GM12878 (cell line): ENCODE results near the gene KLHL3. TPM values are rescaled to one million over a fixed set of nuclear protein-coding genes. Genes with fewer than 3 reads are reported as not detected.

ENCODE experiments used
- ATAC-seq: fragments of 200-7000 bp; cut with Tn5 transposase; 3 replicates; pipeline ENCODE4 v1.9.1; 2020; ENCODE audit warnings: mild to moderate bottlenecking, moderate library complexity
- BruUV-seq: library from RNA; stranded (reverse); fragments of 400-500 nt; replicated peaks from 2 replicates; lab custom pipeline; 2021; lab: Mats Ljungman, UMichigan
- CTCF ChIA-PET: fragments of 300-600 bp; sonication (Branson Sonifier 250); formaldehyde crosslinking; extraction: SDS; loops from one replicate; lab custom pipeline; 2021; ENCODE audit warnings: inconsistent platforms; lab: Yijun Ruan, JAX
- POLR2A ChIA-PET: fragments of 350-600 bp; formaldehyde crosslinking; extraction: SDS; loops from one replicate; lab custom pipeline; 2021; ENCODE audit warnings: inconsistent platforms; lab: Charles Lee
- RAD21 ChIA-PET: fragments of 300-600 bp; sonication (Branson Sonifier 250); formaldehyde crosslinking; loops from one replicate; lab custom pipeline; 2023; ENCODE audit warnings: antibody characterized with exemption; ENCODE audit not compliant: unreplicated experiment; lab: Charles Lee
- SMC1A ChIA-PET: fragments of 300-600 bp; sonication (Branson Sonifier 250); formaldehyde crosslinking; loops from one replicate; lab custom pipeline; 2023; ENCODE audit not compliant: unreplicated experiment, uncharacterized antibody; lab: Charles Lee
- DNase-seq: peaks from one replicate; pipeline ENCODE4 v3.0.0-alpha.2; 2011; ENCODE audit warnings: low read depth, low spot score
- FAIRE-seq: peaks from 3 replicates; lab custom pipeline; 2011; peaks lifted over from hg19 to GRCh38; lab: Jason Lieb, UNC
- H2AFZ ChIP-seq: 2 replicates; pipeline ENCODE4 v1.6.0; 2011; ENCODE audit warnings: low read depth, low read length, control low read depth; ENCODE audit not compliant: control insufficient read depth
- H3K27ac ChIP-seq: 2 replicates; pipeline ENCODE4 v1.5.1; 2011; ENCODE audit warnings: control low read depth; ENCODE audit not compliant: control insufficient read depth, insufficient read depth
- H3K27me3 ChIP-seq, 2 experiments: replicated peaks in 1 of 2; 2 replicates each; pipeline versions ENCODE4 v1.6.0 to v1.6.1; 2011; ENCODE audit warnings: low read length in 1 of 2; ENCODE audit not compliant: control insufficient read depth in 2 of 2, insufficient read depth in 2 of 2
- H3K36me3 ChIP-seq, 2 experiments: 2 replicates each; pipeline ENCODE4 v1.5.1; 2011; ENCODE audit warnings: low read length in 1 of 2; ENCODE audit not compliant: control insufficient read depth in 2 of 2, insufficient read depth in 2 of 2
- H3K4me1 ChIP-seq: 2 replicates; pipeline ENCODE4 v1.6.1; 2011; ENCODE audit warnings: mild to moderate bottlenecking, low read length, moderate library complexity, mixed read lengths; ENCODE audit not compliant: control insufficient read depth, insufficient read depth
- H3K4me2 ChIP-seq: 2 replicates; pipeline ENCODE4 v1.6.0; 2011; ENCODE audit warnings: control low read depth; ENCODE audit not compliant: control insufficient read depth, insufficient read depth
- H3K4me3 ChIP-seq: fragments of 200-600 bp; sonication (generic); 2 replicates; pipeline ENCODE4 v1.5.1; 2016
- H3K79me2 ChIP-seq: 2 replicates; pipeline ENCODE4 v1.6.0; 2011; ENCODE audit warnings: low read length; ENCODE audit not compliant: control insufficient read depth, insufficient read depth
- H3K9ac ChIP-seq: 2 replicates; pipeline ENCODE4 v1.8.0; 2011; ENCODE audit warnings: low read length, control low read depth, mixed read lengths; ENCODE audit not compliant: control insufficient read depth, insufficient read depth
- H3K9me3 ChIP-seq: replicated peaks from 3 replicates; pipeline ENCODE4 v1.5.1; 2011; ENCODE audit warnings: mild to moderate bottlenecking, low read length; ENCODE audit not compliant: control insufficient read depth, insufficient read depth
- H4K20me1 ChIP-seq: 2 replicates; pipeline ENCODE4 v1.6.0; 2011; ENCODE audit not compliant: control insufficient read depth, insufficient read depth
- ASH2L ChIP-seq: fragments of 300-600, 200-600 bp; sonication (generic); IDR thresholded peaks from 2 replicates; pipeline ENCODE4 v1.6.1; 2017; ENCODE audit warnings: low read depth, mild to moderate bottlenecking, borderline replicate concordance
- BCL11A ChIP-seq: IDR thresholded peaks from 2 replicates; pipeline ENCODE4 v1.6.1; 2011; ENCODE audit warnings: low read depth, low read length
- BRCA1 ChIP-seq: IDR thresholded peaks from 2 replicates; pipeline ENCODE4 v1.6.1; 2011; ENCODE audit warnings: low read depth, low read length, improper control_type of control experiment
- CBX5 ChIP-seq: sonication (generic); IDR thresholded peaks from 2 replicates; pipeline ENCODE4 v1.6.1; 2016; ENCODE audit warnings: low read depth, moderate library complexity, mild to moderate bottlenecking, inconsistent platforms
- E2F4 ChIP-seq: IDR thresholded peaks from 2 replicates; pipeline ENCODE4 v1.6.1; 2012; ENCODE audit warnings: low read depth, low read length, improper control_type of control experiment
- EED ChIP-seq: sonication (generic); IDR thresholded peaks from 2 replicates; pipeline ENCODE4 v1.6.1; 2016; ENCODE audit warnings: antibody characterized with exemption, low read depth
- FOXM1 ChIP-seq: IDR thresholded peaks from 2 replicates; pipeline ENCODE4 v1.6.1; 2012; ENCODE audit warnings: low read depth, mild to moderate bottlenecking, inconsistent platforms, low read length, moderate library complexity
- GATAD2B ChIP-seq: fragments of 450-650 bp; conservative IDR thresholded peaks from 2 replicates; pipeline ENCODE4 v1.6.1; 2017; ENCODE audit warnings: low read depth, mild to moderate bottlenecking, moderate library complexity
- PAX8 ChIP-seq: fragments of 450-650 bp; IDR thresholded peaks from 2 replicates; pipeline ENCODE4 v1.6.1; 2017; ENCODE audit warnings: mild to moderate bottlenecking, moderate library complexity
- PML ChIP-seq: IDR thresholded peaks from 2 replicates; pipeline ENCODE4 v1.6.1; 2012; ENCODE audit warnings: low read length, inconsistent platforms
- SIX5 ChIP-seq: IDR thresholded peaks from 2 replicates; pipeline ENCODE4 v1.6.1; 2011; ENCODE audit warnings: mild to moderate bottlenecking, low read depth, low read length, moderate library complexity; ENCODE audit not compliant: severe bottlenecking
- SREBF1 ChIP-seq: IDR thresholded peaks from 2 replicates; pipeline ENCODE4 v1.6.1; 2012; ENCODE audit warnings: mild to moderate bottlenecking, low read length
- WRNIP1 ChIP-seq: IDR thresholded peaks from 2 replicates; pipeline ENCODE4 v1.6.1; 2011; ENCODE audit warnings: low read depth, low read length, improper control_type of control experiment, borderline replicate concordance
- ZNF384 ChIP-seq: IDR thresholded peaks from 2 replicates; pipeline ENCODE4 v1.6.1; 2012; ENCODE audit warnings: low read depth, mild to moderate bottlenecking, low read length, improper control_type of control experiment, borderline replicate concordance
- in situ Hi-C: fragments of 300-500 bp; cut with MboI; formaldehyde crosslinking; loops from 9 replicates; pipeline ENCODE4 v1.14.3; 2018; ENCODE audit warnings: mixed read lengths
- intact Hi-C: fragments of 100-400 bp; cut with micrococcal nuclease; formaldehyde crosslinking; loops from one replicate; pipeline ENCODE4 v1.14.2; 2022; ENCODE audit not compliant: unreplicated experiment
- polyA plus RNA-seq, 11 experiments: library from polyadenylated mRNA; depleted of rRNA in 4 of 11; unstranded in 6 of 11; stranded (reverse) in 5 of 11; fragments of >200 nt; fragmentation: Nextera tagmentation in 4 of 11; fragmentation: Illumina TruSeq in 1 of 11; extraction: Ambion mirVana in 4 of 11; extraction: Trizol in 1 of 11; gene quantifications; 1 replicate in 1 of 11; 2 replicates in 10 of 11; pipeline versions ENCODE4 v1.2.1 to v1.2.3, GENCODE V29; 2011 to 2016; ENCODE audit warnings: inconsistent platforms in 2 of 11, missing spikeins in 2 of 11, low read depth in 1 of 11
- total RNA-seq, 4 experiments: library from RNA; depleted of rRNA in 3 of 4; stranded (reverse); fragments of >200 nt in 3 of 4; fragmentation: Illumina TruSeq in 1 of 4; extraction: Trizol in 1 of 4; gene quantifications; 2 replicates each; pipeline versions ENCODE4 v1.2.1 to v1.2.3, GENCODE V29; 2013 to 2021
- TF ChIP-seq, protein P1 (sequence below): fragments of 450-650 bp; IDR thresholded peaks from 2 replicates; pipeline ENCODE4 v1.6.1; 2017; ENCODE audit warnings: borderline replicate concordance
- TF ChIP-seq, protein P2 (sequence below): IDR thresholded peaks from 2 replicates; pipeline ENCODE4 v1.6.1; 2011; ENCODE audit warnings: borderline replicate concordance, low read depth, mild to moderate bottlenecking, moderate library complexity, low read length; ENCODE audit not compliant: insufficient read depth, poor library complexity, severe bottlenecking
- TF ChIP-seq, protein P3 (sequence below): IDR thresholded peaks from 2 replicates; pipeline ENCODE4 v1.6.1; 2011; ENCODE audit warnings: low read depth, mild to moderate bottlenecking, low read length, moderate library complexity, borderline replicate concordance; ENCODE audit errors: extremely low read depth

Gene KLHL3
- total and polyA plus RNA-seq, 10 of the 15 experiments (the other 5 are each of a cell fraction or from before 2014, with no cell fraction given): 1.7 to 11.7 (median 5.6) TPM

- no peak overlapping the region for H3K4me2 ChIP-seq
- H3K9ac ChIP-seq: no peak overlapping the region
- intact Hi-C loops: no loop called here
- POLR2A ChIA-PET: interaction anchor here (1.0 kb wide), 1 partner anchor 9 kb away, joined by 7 read pairs; no protein-coding TSS in a partner anchor
- H4K20me1 ChIP-seq: no peaks in the 10 kb centered on the region
- H3K27ac ChIP-seq: no peak overlapping the region
- no peak overlapping the region for H2AFZ ChIP-seq
- H3K9me3 ChIP-seq: no peaks in the 10 kb centered on the region
- in situ Hi-C loops: loop anchor here (10.0 kb wide), 1 partner anchor 467 kb away; the partner anchor contains the start of gene NME5
- DNase-seq (no peak), FAIRE-seq (no peak), ATAC-seq (no peak)
- CTCF ChIA-PET: interaction anchor here (0.9 to 16.9 kb wide), 5 partner anchors 9 to 112 kb away, joined by 3 to 619 read pairs (median 5); partner anchors contain the start of gene KLHL3
- peaks cover 14% of the 10 kb centered on the region for H3K4me1 ChIP-seq
- no peak for TF ChIP-seq PAX8
- no peak for TF ChIP-seq FOXM1
- TF ChIP-seq E2F4: no peak
- TF ChIP-seq BRCA1: no peak
- no peak for TF ChIP-seq BCL11A
- TF ChIP-seq, protein P1, sequence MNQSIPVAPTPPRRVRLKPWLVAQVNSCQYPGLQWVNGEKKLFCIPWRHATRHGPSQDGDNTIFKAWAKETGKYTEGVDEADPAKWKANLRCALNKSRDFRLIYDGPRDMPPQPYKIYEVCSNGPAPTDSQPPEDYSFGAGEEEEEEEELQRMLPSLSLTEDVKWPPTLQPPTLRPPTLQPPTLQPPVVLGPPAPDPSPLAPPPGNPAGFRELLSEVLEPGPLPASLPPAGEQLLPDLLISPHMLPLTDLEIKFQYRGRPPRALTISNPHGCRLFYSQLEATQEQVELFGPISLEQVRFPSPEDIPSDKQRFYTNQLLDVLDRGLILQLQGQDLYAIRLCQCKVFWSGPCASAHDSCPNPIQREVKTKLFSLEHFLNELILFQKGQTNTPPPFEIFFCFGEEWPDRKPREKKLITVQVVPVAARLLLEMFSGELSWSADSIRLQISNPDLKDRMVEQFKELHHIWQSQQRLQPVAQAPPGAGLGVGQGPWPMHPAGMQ: no peak
- no peak for TF ChIP-seq ZNF384
- no peak for TF ChIP-seq ASH2L
- TF ChIP-seq SIX5: no peak
- no peak for TF ChIP-seq SREBF1
- TF ChIP-seq, protein P2, sequence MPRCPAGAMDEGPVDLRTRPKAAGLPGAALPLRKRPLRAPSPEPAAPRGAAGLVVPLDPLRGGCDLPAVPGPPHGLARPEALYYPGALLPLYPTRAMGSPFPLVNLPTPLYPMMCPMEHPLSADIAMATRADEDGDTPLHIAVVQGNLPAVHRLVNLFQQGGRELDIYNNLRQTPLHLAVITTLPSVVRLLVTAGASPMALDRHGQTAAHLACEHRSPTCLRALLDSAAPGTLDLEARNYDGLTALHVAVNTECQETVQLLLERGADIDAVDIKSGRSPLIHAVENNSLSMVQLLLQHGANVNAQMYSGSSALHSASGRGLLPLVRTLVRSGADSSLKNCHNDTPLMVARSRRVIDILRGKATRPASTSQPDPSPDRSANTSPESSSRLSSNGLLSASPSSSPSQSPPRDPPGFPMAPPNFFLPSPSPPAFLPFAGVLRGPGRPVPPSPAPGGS: no peak
- no peak for TF ChIP-seq EED
- no peak for TF ChIP-seq CBX5
- TF ChIP-seq GATAD2B: no peak
- TF ChIP-seq, protein P3, sequence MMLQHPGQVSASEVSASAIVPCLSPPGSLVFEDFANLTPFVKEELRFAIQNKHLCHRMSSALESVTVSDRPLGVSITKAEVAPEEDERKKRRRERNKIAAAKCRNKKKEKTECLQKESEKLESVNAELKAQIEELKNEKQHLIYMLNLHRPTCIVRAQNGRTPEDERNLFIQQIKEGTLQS: no peak
- TF ChIP-seq WRNIP1: no peak
- no peak for TF ChIP-seq PML
- H3K4me3 ChIP-seq: no peak overlapping the region
- H3K36me3 ChIP-seq: no peaks in the 10 kb centered on the region; a peak in 1 of 4 replicates
- no peaks in the 10 kb centered on the region for H3K79me2 ChIP-seq
- H3K27me3 ChIP-seq: no peaks in the 10 kb centered on the region
- SMC1A ChIA-PET: interaction anchor here (0.9 to 2.4 kb wide), 8 partner anchors 12 to 75 kb away, joined by 3 to 22 read pairs (median 8); partner anchors contain the start of gene KLHL3
- RAD21 ChIA-PET: interaction anchor here (1.2 to 2.9 kb wide), 3 partner anchors 37 to 75 kb away, joined by 4 to 18 read pairs (median 7); no protein-coding TSS in a partner anchor
- no TSS peak for BruUV-seq
Observed at GRCh38 chr5:137667341-137667740, 68.5 kb downstream of the KLHL3 start.
